NT2/D1 (cell line): Measurements from ENCODE around the gene KLK5.

Source experiments
- SUZ12 ChIP-seq: IDR thresholded peaks from 2 replicates; pipeline ENCODE4 v1.6.1; 2011; ENCODE audit not compliant: insufficient read length, insufficient read depth; ENCODE audit errors: extremely low read depth
- YY1 ChIP-seq: IDR thresholded peaks from 2 replicates; pipeline ENCODE4 v1.6.1; 2011; ENCODE audit not compliant: insufficient read length, insufficient read depth

DNA sequence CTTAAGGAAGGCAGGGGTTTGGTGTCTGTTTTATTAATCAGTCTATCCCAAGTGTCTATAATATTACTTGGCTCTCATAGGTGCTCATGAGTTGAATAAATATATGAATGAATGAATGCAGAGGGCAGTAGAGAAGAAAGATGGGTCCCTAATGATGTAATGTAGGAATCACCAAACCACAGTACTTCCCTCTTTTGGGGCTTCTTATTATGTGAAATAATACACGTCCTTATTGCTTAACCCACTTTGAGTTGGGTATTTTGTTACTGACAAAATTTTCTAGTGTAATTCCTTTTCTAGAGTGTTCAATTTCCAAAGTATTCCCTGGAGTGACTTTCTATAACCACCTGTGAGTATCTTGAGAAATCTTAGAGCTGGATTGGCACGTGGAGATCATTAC lies 13.2 kb downstream of the KLK5 start:
- no peak for TF ChIP-seq SUZ12
- no peak for TF ChIP-seq YY1
